GM12874 (cell line): ENCODE data around the gene CAPZA1.

Experiments
- CTCF ChIP-seq: IDR thresholded peaks from 2 replicates; pipeline ENCODE4 v1.5.1; 2011; ENCODE audit warnings: low read depth, mild to moderate bottlenecking, control low read depth, low read length, moderate library complexity; ENCODE audit not compliant: insufficient read depth

Gene CAPZA1

GRCh38 chr1:112686417-112686816, 66.8 kb downstream of the CAPZA1 start:
- TF ChIP-seq CTCF: no peak

- no peak for TF ChIP-seq CTCF
These were observed 67.2 kb downstream of the CAPZA1 start for GRCh38 chr1:112686835-112687234.

DNA sequence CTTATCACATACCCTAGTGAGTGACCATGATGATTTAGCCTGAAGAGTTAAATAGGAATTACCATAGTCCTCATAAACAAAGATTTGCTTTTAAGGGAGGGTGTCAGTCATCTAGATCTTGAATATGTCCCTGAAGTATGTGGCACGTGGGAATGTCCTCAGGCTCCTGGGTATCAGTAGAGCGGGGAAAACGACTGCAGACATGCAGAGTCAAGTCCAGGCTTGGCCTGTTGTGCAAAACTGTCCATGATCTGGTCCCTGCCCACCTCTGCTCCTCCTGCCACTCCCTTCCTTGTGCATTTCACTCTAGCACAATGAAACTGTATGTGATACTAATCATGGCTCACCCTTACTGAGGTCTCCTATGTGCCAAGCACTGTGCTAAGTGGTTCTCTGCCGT, 67.7 kb downstream of the CAPZA1 start:
- TF ChIP-seq CTCF: no peak

- TF ChIP-seq CTCF: no peak
These were observed 68.3 kb downstream of the CAPZA1 start for GRCh38 chr1:112687785-112688496.

DNA sequence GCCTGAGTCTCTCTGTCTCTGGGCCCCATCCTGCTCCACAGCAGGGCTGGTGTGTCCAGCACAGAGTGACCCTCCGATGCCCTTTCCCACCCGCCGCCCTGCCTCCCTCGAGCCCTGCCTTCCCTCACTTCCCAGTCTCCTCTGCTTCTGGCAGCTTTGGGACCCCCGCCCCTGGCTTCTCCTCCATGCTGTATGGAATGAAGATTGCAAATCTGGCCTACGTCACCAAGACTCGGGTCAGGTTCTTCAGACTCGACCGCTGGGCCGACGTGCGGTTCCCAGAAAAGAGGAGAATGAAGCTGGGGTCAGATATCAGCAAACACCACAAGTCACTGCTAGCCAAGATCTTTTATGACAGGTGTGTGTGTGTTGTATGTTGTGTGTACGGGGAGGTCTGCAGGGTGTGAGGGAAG, 69.2 kb downstream of the CAPZA1 start:
- no peak for TF ChIP-seq CTCF

- TF ChIP-seq CTCF: no peak
These were observed 69.7 kb downstream of the CAPZA1 start for GRCh38 chr1:112689196-112689841.

GRCh38 chr1:112689842-112690237, 70.2 kb downstream of the CAPZA1 start:
- TF ChIP-seq CTCF: no peak
